Endometrial microvascular endothelial cells (primary cell): Measurements from ENCODE around the gene BPIFB2. TPM values are rescaled to one million over a fixed set of nuclear protein-coding genes. Genes with fewer than 3 reads are reported as not detected.

Experiments
- in situ Hi-C: cut with HindIII; loops from 2 replicates; pipeline ENCODE4 v1.10.0; 2017; ENCODE audit warnings: low sequenced_read_pairs, low pct_unique_long_range_greater_than_20kb; ENCODE audit errors: inconsistent ontology term
- total RNA-seq: library from RNA; depleted of rRNA; stranded (reverse); fragments of >200 nt; gene quantifications from one replicate; pipeline ENCODE4 v1.2.3, GENCODE V29; 2015; ENCODE audit errors: inconsistent ontology term

The BPIFB2 gene
- total RNA-seq, 1 donor from 2014 or later = not detected

DNA sequence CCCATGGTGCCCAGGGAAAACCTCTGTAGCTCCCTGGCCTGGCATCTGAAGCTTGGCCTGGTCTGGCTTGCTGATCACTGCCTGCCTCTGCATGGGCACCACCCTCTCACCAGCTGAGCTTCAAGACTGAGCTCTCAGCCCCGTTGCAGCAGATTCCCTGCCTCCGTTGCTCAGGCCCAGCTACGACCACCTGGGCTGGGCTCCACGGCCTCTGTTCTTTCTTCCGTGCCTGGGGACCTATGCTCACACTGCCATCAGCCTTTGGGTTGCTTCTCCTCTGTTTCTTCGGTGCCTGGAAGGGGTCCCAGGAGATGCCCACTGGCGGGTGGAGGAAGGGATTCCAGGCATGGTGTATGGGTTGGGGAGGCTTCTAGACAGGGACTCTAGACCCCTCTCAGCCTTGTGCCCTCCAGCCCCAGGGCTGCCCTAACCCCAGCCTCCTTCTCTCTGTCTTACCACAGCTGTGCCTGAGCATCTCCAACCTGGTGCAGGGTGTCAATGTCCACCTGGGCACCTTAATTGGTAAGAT, 9.1 kb downstream of the BPIFB2 start:
- in situ Hi-C loops = no loop called here

DNA sequence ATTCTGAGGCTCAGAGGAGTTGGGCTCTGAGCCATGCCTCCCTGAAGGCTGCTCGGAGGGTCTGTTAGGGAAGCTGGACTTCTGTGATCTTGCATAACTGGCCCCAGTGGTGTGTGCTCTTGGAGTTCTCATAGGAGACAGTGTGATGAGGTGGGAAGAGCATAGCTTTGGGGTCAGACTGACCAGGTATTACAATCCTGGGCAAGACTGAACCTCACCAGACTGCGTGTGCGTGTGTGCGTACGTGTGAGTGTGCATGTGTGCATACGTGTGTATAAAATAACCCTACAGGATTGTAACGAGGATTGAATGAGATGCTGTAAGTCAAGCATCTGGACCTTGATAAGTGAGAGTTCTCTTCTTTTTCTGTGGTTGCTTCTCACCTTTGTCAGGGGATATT, 10.0 kb downstream of the BPIFB2 start:
- in situ Hi-C loops = no loop called here

DNA sequence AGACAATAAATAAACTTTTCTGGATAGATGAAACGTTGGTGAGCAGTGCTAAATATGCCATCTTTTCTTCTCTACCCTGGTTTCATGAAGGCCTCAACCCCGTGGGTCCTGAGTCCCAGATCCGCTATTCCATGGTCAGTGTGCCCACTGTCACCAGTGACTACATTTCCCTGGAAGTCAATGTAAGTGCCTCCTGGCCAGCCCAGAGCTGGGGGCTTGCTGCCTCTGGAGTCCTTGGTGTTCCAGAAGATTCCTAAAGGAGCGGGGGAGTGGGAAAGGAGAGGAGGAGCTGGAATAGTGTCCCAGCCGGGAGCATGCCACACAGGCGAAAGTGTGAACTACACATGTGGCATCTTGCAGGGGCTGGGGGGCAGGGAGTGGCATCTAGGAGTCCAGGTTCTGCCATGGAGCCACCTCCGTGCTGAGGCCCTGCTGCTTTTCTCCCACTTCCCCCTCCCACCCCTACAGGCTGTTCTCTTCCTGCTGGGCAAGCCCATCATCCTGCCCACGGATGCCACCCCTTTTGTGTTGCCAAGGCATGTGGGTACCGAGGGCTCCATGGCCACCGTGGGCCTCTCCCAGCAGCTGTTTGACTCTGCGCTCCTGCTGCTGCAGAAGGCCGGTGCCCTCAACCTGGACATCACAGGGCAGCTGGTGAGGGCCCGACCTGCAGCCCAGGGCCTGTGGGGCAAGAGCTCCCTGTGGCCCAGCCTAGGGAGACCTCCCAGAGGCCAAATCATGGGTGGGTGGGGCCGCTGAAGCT, 10.8 kb downstream of the BPIFB2 start:
- in situ Hi-C loops = no loop called here

DNA sequence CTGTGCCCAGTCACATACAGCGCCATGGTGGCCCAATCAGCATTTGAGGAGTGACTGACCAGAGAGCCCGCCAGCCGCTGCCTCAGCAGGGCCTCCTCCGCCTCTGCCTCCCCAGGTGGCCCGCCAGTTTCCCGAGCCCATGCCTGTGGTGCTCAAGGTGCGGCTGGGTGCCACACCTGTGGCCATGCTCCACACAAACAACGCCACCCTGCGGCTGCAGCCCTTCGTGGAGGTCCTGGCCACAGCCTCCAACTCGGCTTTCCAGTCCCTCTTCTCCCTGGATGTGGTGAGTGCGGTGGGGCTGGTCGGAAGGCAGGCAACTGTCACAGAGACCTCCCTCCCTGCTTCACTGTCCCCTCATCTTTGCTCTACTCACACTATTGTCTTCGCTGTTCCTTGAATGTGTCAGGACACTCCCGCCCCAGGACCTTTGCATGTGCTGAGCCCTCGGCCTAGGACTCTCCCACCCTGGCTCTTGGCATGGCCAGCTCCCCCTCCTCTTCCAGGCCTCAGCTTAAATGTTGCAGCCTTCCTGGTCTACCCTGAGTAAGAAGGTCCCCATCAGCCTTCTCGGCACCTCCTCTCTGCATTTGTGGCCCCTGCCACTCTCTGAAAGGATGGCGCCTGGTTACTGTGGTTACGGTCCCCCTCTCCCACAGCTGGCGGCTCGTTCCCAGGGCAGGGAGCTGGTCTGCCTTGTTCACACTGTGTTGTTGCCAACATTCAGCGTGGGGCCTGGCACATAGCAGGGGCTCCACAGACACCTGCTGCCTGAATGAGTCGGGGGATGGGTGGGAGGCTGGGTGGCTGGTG, 12.2 kb downstream of the BPIFB2 start:
- in situ Hi-C loops = no loop called here

DNA sequence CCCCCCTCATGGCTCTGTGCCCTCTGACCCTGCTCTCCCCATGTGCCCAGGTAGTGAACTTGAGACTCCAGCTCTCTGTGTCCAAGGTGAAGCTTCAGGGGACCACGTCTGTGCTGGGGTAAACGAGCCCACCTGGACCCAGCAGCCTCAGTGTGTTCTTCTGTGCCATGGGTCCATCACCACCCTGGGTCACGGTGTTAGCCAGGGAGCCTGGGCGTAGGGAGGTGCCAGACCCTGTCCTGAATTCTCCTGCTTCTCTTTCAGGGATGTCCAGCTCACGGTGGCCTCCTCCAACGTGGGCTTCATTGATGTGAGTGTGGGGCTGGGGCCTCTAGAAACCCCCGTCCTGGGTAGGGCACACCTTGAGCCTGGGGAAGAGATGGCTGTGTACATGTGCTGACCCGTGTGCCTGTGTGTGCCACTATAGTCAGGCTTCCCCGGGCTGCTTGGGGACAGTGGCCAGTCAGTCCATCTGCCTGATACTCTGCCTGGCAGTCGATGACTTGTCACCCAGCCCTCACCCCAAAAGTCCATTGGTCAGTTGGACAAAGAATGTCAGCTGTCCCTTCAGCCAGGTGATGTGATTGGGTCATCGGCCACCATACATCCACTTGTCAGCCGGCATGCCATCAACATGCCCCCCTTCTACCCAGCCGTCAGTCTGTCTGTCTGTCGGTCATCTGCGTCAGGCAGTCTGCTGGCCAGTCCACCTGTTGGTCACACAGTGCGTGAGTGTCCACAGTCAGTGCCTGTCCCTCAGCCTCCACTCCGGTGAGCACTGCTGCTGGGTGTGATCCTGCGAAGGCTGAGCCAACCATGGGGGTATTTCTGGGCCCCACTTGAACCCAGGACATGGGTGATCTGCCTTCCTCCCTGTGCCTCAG, 13.0 kb downstream of the BPIFB2 start:
- in situ Hi-C loops = no loop called here

DNA sequence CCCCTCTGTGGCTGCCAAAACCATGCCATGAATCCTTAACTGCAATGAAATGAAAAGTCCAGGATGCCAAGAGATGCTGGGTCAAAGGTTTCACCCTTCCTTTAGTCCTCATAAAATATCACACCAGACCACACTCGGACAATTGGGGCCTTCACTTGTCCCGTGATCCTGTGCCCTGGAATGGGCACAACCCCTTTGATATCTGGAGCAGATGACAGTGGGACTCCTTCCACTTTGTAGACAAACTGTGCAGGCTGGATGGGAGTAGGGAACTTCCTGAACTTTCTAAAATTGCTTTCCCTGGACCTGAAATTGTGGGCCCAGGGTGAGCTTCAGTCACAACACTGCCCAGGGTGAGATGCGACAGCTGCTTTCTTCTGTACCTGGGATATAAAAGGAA, 14.4 kb downstream of the BPIFB2 start:
- in situ Hi-C loops = no loop called here

DNA sequence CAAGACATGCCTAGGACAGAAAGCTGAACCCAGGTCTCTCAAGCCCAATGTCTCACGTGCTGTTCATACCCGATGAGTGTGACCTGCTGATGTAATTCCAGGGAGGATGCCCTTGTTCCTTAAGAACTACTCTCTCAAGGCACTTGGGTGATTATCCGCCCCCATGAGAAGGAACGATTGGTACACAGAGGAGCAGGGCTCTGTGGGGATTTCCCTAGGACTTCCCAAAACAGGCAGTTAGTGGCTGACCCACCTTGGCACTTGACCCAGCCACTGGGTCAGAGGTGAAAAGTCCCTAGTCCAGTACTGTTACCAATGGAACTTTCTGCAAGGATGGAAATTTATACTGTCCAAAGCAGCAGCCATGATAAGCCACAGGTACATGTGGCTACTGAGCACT, 14.8 kb downstream of the BPIFB2 start:
- in situ Hi-C loops = no loop called here

DNA sequence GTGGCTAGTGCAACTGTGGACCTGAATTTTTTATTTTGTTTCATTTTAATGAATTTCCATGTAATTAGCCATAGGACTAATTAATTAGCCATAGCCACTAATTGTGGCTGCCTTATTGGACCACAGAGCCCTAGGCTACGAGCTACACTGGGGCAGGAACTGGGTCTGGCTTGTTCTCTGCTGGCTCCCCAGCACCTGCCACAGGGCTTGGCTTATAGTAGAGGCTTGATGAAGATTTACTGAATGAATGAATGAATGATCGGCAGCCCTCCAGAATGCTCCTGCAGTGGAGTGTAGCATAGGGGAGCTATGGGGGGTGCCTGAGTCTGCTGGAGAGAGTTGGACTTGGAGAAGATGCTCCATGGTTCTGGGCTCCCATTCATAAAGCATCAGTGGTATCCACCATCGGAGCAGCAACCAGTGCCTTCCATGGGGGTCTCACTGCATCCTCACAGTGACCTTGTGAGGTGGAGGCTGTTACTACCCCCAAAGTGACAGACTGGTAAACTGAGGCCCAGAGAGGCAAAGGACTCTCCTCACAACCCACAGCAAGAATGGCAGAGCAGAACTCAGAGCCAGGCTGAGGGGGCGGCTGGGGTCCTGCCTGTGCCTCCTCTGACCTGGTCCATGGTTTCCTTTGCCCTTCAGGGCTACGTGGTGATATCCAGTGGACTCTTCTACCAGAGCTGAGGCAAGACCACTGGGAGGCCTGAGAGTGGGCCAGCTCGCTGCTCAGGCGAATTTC, 15.4 kb downstream of the BPIFB2 start:
- in situ Hi-C loops = no loop called here

DNA sequence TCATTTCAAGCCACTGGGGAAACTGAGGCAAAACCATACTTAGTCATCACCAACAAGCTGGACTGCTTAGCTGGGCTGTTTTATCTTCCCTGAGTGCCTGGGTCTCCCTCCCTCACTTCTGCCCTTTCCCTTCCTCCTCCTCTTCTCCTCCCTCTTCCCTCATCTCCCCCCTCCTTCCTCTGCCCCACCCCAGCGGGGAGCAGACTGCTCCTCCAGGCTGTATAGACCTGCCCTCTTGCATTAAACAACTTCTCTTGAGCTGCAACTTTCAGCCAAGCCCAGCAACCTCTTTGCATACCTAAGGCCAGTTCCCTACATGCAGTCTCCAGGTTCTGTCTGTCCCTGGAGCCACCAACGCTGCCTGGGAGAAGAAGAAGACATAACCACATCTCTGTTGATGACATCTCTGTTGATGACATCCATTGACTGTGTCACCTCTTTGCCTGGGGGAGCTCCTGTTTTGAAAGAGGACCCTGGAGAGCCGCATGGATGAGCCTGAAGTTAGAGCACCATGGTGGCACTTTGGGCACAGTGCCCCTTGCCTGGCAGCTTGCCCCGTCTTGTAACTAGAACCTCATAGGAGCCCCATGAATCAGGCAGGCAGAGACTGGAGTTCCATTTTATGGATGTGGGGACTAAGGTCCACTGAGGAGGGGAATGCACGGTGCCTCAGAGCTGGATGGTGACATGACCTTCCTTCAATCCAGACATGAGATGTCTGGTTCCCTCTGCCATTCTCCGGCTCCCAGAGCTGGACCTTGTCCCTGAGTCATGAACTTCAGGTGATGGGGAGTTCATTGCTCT, 16.1 kb downstream of the BPIFB2 start:
- in situ Hi-C loops = no loop called here

DNA sequence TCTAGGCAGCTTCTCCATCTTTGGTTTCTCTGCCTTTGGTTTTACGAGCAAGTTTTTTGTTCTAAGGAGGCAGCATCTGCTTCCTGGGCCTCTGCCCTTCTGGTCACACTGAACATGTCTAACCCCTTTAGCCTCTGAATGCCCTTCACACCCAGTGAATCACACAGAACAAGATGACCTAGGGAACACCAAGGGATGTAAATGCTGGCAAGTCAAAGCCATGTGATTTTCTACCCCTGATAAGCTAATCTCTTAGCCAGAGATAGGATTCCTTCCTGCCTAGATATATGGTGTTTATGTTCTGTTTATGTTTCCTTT, 16.7 kb downstream of the BPIFB2 start:
- in situ Hi-C loops = no loop called here

DNA sequence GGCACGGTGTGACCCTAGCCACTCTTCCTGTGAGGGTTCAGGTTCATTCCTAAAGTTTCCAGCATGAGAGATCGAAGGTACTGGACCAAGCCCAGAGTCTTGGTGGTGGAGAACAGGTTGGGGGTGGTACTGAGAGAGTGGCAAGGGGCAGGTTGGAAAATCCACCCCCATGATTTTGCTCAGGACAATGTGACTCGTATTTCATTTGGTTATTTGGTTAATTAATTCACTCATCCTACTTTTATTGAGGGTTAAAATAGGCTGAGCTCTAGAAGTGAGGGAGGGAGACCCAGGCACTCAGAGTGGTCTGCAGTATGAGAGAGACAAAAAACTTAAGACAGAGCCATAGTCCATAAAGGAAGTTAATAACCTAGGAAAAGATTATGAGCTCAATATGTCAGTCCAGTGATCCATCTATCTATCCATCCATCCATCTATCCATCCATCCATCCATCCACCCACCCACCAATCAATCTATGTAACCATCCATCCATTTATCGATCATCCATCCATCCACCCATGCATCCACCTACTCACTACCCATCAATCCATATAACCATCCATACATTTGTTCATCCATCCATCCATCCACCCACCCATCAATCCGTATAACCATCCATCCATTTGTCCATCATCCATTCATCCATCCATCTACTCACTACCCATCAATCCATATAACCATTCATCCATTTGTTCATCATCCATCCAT, 17.3 kb downstream of the BPIFB2 start:
- in situ Hi-C loops = no loop called here

DNA sequence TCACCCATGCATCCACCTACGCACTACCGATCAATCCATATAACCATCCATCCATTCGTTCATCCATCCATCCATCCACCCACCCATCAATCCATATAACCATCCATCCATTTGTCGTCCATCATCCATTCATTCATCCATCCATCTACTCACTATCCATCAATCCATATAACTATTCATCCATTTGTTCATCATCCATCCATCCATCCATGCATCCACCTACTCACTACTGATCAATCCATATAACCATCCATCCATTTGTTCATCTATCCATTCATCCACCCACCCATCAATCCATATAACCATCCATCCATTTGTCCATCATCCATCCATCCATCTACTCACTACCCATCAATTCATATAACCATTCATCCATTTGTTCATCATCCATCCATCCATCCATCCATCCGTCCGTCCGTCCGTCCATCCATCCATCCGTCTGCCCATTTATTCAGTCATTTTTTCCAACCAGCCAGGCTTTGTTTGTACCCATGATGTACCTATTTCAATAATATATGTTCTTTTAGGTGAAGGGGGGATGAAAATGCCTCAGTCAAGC, 17.9 kb downstream of the BPIFB2 start:
- in situ Hi-C loops = no loop called here

DNA sequence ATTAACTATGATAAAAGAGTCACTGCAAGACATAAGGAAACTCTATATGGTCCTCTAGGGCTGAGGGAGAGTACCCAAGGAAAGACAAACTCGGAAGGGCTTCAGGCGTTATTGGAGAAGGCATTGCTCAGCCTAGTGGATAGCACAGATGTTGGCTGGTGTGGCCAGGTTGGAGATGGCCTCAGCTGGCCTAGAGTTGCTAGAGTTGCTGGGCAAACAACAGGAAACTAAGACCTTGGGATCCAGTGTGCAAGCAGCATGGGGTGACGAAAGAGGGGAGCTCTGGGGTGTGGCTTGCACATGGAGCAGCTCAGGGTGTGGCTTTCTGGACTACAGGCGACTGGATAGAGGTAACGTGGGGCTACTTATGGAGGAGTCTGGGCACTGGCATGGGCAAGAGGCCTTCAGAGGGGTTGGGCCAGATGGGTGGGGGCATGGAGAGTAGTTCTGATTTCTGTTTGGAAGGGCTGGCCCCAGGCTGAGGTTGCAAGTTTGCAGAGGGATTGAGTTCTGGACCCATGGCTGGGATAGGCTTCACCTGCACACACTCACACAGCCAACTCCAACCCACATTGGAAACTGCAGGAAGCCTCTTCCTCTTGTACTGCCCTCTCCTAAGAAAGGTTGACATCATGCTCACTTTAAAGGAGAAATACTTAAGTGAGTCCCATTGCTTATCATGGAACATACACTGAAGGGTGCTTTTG, 18.7 kb downstream of the BPIFB2 start:
- in situ Hi-C loops = no loop called here

DNA sequence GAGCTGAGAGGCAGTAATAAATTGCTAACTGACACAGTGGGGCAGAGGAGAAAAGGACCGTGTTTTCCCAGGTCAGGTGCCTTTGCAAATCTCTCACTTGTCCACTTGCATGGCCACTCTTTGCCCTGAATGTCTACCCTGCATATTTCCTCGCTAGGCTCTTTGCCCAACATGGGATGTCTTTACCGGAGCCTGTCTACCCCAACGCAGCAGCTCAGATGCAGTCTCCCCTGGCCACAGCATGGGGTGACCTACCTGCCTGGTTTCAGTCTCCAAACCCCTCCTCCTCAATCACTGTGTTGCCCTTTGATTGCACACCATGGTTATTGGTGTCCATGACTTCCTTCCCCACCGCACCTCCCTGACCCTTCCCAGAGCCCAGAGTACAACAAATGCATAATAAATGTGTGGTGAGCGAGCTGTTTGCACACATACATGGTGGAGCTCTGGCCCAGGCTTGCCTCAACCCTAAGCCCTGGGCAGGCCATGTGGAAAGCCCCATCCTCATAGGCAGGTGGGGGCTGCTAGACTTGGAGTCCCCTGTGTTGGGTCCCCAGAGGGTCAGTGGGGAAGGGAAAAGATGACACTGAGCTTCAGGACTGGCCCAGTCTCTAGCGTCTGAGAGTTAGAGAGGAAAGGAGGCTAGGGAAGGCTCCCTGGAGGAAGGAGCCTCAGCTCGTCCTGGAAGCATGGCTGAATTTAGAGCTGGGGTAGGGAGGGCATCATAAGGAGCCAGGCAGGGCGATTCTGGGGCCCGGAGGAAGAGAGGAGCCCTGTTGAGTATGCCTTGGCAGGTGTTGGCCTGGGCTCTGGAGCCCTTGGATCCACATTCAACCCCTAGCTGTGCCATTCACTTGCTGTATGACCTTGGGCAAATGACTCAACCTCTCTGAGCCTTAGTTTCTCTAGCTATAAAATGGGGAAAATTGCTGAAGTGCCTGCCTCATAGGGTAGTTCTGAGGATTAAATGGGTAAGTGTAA, 19.6 kb downstream of the BPIFB2 start:
- in situ Hi-C loops = no loop called here
